Brain microvascular endothelial cell (primary cell): ENCODE measurements around the gene SPDYE2B.
"Not testable (repeated sequence)": the region's sequence is repeated elsewhere in the genome, so short reads cannot be mapped to it uniquely, and the experiment has no call there.

Source experiments
- DNase-seq: peaks from one replicate; pipeline ENCODE4 v3.0.0-alpha.2; 2020
- H3K27ac ChIP-seq: fragments of 250-450 bp; sonication (Bioruptor Pico); 2 replicates; pipeline ENCODE4 v1.5.1; 2020; ENCODE audit warnings: mild to moderate bottlenecking, moderate library complexity
- H3K27me3 ChIP-seq: fragments of 250-450 bp; sonication (Bioruptor Pico); replicated peaks from 2 replicates; pipeline ENCODE4 v1.5.1; 2020; ENCODE audit warnings: mild to moderate bottlenecking
- H3K36me3 ChIP-seq: fragments of 250-450 bp; sonication (Bioruptor Pico); replicated peaks from 2 replicates; pipeline ENCODE4 v1.5.1; 2020; ENCODE audit warnings: mild to moderate bottlenecking
- H3K4me3 ChIP-seq: 2 replicates; pipeline ENCODE4 v1.5.1; 2011; ENCODE audit warnings: low read depth, mild to moderate bottlenecking, control low read depth, low read length, moderate library complexity
- in situ Hi-C: cut with HindIII; loops from 2 replicates; pipeline ENCODE4 v1.10.0; 2017; ENCODE audit warnings: low sequenced_read_pairs, low pct_ligation_motif_present

The SPDYE2B gene

GRCh38 chr7:102697642-102698512 is 47.8 kb downstream of the SPDYE2B start:
- H3K36me3 ChIP-seq, H3K4me3 ChIP-seq, H3K27me3 ChIP-seq, H3K27ac ChIP-seq, in situ Hi-C loops: not testable (repeated sequence)
- DNase-seq = peak; percentile 28

- H3K27ac ChIP-seq, H3K27me3 ChIP-seq, DNase-seq, in situ Hi-C loops, H3K36me3 ChIP-seq, H3K4me3 ChIP-seq: not testable (repeated sequence)
Measured at GRCh38 chr7:102698962-102699750, 49.0 kb downstream of the SPDYE2B start.
